Measurements from ENCODE around the gene DDX18.

DNA sequence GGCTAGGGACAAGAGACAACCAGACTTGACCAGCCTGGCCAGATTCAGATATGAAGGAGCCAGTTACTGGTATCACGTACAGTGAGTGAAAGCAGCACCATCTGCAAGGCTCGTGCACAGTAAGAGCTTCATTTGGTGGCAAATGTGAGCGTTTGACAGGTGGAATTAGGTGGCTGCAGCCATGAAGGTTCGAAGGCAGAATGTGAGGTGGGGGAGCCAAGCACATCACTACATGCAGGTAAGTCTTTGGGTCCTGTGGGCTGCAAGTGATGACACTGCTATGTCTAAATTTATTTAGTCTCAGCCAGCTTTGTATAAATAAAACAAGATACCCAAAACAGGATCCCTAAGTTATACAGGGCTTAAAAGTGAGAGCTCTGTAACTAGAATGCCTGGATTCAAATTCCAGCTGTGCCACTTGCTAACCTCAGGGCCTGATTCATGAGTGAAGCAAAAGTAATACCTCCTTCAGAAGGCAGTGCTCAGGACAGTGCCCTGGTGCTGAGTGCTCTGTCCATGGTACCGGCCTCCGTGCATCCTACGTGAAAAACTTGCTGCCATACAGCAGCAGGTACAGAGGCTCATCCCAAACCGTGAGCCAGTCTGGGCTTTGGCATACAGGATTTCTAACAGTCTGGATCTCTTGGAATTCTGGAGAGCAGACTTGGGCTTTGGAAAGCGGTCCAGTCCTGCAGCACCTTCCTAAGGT, 18.6 kb downstream of the DDX18 start:
- TF ChIP-seq, protein P1, sequence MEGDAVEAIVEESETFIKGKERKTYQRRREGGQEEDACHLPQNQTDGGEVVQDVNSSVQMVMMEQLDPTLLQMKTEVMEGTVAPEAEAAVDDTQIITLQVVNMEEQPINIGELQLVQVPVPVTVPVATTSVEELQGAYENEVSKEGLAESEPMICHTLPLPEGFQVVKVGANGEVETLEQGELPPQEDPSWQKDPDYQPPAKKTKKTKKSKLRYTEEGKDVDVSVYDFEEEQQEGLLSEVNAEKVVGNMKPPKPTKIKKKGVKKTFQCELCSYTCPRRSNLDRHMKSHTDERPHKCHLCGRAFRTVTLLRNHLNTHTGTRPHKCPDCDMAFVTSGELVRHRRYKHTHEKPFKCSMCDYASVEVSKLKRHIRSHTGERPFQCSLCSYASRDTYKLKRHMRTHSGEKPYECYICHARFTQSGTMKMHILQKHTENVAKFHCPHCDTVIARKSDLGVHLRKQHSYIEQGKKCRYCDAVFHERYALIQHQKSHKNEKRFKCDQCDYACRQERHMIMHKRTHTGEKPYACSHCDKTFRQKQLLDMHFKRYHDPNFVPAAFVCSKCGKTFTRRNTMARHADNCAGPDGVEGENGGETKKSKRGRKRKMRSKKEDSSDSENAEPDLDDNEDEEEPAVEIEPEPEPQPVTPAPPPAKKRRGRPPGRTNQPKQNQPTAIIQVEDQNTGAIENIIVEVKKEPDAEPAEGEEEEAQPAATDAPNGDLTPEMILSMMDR (IDR thresholded peaks at IDR 0.05; ENCODE audit: low read length), result no peak
- TF ChIP-seq EZH2phosphoT487 (IDR thresholded peaks at IDR 0.05; ENCODE audit: low read length), result no peak
- no peak for TF ChIP-seq EZH2 (optimal IDR thresholded peaks at IDR 0.05; ENCODE audit: low read depth, low read length)
